Naive B cell (primary cell): ENCODE measurements around the gene APEH. TPM values are rescaled to one million over a fixed set of nuclear protein-coding genes. Genes with fewer than 3 reads are reported as not detected.

ENCODE experiments used
- ATAC-seq, 2 donors: fragments of 150-1000 bp; cut with Tn5 transposase; 2 replicates each; pipeline ENCODE4 v1.10.0; 2021; ENCODE audit warnings: low read depth in 2 of 2, mild to moderate bottlenecking in 2 of 2, moderate library complexity in 2 of 2
- DNase-seq: peaks from one replicate; pipeline ENCODE4 v3.0.0; 2022
- H3K27ac Mint-ChIP-seq, 6 donors: one replicate each; pipeline ENCODE4 v1.8.0; 2020 to 2022; ENCODE audit warnings: mild to moderate bottlenecking in 6 of 6, mixed read lengths in 6 of 6, moderate library complexity in 5 of 6, inconsistent platforms in 2 of 6
- H3K27me3 Mint-ChIP-seq, 3 donors: one replicate each; pipeline ENCODE4 v1.8.0; 2021 to 2022; ENCODE audit warnings: mixed read lengths in 3 of 3, mild to moderate bottlenecking in 1 of 3
- H3K36me3 Mint-ChIP-seq, 2 donors: one replicate each; pipeline ENCODE4 v1.8.0; 2020 to 2022; ENCODE audit warnings: mixed read lengths in 2 of 2, inconsistent platforms in 1 of 2, mild to moderate bottlenecking in 1 of 2
- H3K4me1 Mint-ChIP-seq, 3 donors: one replicate each; pipeline ENCODE4 v1.8.0; 2020 to 2022; ENCODE audit warnings: mixed read lengths in 3 of 3, inconsistent platforms in 1 of 3, mild to moderate bottlenecking in 1 of 3, moderate library complexity in 1 of 3
- H3K4me3 Mint-ChIP-seq, 8 donors: one replicate each; pipeline ENCODE4 v1.8.0; 2020 to 2022; ENCODE audit warnings: mild to moderate bottlenecking in 8 of 8, mixed read lengths in 8 of 8, moderate library complexity in 8 of 8, inconsistent platforms in 2 of 8
- H3K9me3 Mint-ChIP-seq, 7 donors: one replicate each; pipeline ENCODE4 v1.8.0; 2020 to 2022; ENCODE audit warnings: mixed read lengths in 7 of 7, mild to moderate bottlenecking in 5 of 7, inconsistent platforms in 2 of 7, moderate library complexity in 1 of 7
- polyA plus RNA-seq, 6 donors: library from polyadenylated mRNA; unstranded; fragments of 300-500 nt; fragmentation: Illumina TruSeq; gene quantifications; one replicate each; pipeline ENCODE4 v1.2.3, GENCODE V29; 2021; ENCODE audit warnings: low read depth in 6 of 6

Gene APEH
- polyA plus RNA-seq, 6 donors from 2014 or later: 73.4 to 105 (median 82.2) TPM

DNA sequence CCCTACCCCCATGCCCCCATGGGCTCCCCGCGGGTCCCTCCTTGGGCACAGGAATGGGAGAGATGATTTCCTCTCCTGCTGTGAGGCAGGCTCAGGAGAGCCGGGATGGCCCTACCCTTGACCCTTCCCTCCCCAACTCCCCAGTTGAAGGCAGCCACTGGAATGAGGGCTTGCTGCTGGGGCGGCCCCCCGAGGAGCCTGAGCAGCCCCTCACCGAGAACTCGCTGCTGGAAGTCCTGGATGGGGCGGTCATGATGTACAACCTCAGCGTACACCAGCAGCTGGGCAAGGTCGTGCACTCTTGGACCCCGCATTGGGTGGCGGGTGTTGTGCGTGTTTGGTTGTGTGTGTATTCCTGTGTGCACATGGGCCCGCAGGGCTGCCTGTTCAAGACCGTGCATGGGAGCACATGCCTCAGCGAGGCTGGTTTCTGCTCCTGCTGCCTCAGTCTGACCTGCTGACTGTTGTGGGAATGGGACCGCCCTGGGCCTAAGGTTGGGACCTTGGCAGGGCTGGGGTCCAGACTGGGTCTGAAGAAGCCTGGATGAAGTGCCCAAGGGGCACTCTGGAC is 31.3 kb downstream of the APEH start:
- peaks cover 0 to 14% (median 12%) of the 10 kb centered on the region in 3 donors for H3K4me1 Mint-ChIP-seq
- DNase-seq (no peak), ATAC-seq (no peak)
- no peaks in the 10 kb centered on the region for H3K9me3 Mint-ChIP-seq
- H3K27me3 Mint-ChIP-seq: no peaks in the 10 kb centered on the region
- no peaks in the 10 kb centered on the region for H3K36me3 Mint-ChIP-seq
- H3K4me3 Mint-ChIP-seq: no peak overlapping the region
- H3K27ac Mint-ChIP-seq: no peak overlapping the region

DNA sequence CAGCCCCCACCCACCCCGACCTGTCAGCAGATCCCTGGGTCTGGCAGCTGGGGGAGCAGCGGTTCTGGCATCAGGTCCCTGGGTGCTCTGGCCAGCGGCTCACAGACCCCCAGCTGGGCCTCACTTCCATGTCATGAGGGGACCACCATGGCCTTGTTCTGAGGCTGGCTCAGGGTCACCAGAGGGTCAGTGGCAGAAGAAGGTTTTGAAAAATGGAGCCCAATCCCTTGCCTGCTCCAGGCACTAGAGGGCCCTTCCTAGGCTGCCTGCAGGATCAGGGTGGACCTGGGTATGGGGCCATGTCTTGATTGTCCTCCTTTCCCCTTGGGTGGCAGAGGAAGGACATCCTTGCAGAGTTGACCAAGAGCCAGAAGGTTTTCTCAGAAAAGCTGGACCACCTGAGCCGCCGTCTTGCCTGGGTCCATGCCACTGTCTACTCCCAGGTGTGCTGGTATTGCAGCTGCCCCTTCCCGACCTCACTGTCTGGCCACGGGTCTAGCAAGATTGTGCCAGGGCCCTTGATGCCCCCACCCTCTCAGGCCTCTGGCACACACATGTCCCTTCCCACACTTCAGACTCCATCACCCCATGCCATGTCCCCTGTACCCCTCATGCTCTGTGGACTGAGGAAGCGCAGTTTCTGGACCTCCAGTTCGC is 32.4 kb downstream of the APEH start:
- no peak for ATAC-seq
- Mint-ChIP-seq H3K36me3 (no peaks in the 10 kb centered on the region), H3K27ac (peak overlapping the region in 1 of 6 donors; percentile 64), H3K4me1 (peaks cover under 1 to 16% (median 14%) of the 10 kb centered on the region in 3 donors), H3K27me3 (no peaks in the 10 kb centered on the region), H3K9me3 (no peaks in the 10 kb centered on the region), H3K4me3 (no peak overlapping the region)
- DNase-seq: no peak

DNA sequence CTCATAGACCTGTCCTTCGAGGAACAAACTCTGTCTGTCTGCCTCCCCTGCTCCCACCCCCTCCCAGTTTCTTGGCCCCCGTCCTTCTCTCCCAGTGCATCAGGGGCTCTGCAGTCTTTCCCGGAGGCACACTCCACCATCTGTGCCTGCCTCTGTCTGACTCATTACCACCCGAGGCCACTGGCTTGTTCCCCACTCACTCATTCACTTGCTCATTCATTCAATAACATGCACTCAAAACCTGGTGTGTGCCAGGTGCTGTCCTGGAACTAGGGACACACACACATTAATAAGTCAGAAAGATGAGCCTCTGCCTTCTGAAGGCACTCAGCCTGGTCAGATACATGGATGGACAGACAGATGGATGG is 32.9 kb downstream of the APEH start:
- H3K4me3 Mint-ChIP-seq: no peak overlapping the region
- H3K36me3 Mint-ChIP-seq: no peaks in the 10 kb centered on the region
- ATAC-seq (no peak), DNase-seq (no peak)
- no peaks in the 10 kb centered on the region for H3K27me3 Mint-ChIP-seq
- no peaks in the 10 kb centered on the region for H3K9me3 Mint-ChIP-seq
- H3K4me1 Mint-ChIP-seq: peaks cover 3 to 16% (median 14%) of the 10 kb centered on the region in 3 donors
- peak overlapping the region in 4 of 6 donors; percentile 13 to 91 (median 64) for H3K27ac Mint-ChIP-seq

DNA sequence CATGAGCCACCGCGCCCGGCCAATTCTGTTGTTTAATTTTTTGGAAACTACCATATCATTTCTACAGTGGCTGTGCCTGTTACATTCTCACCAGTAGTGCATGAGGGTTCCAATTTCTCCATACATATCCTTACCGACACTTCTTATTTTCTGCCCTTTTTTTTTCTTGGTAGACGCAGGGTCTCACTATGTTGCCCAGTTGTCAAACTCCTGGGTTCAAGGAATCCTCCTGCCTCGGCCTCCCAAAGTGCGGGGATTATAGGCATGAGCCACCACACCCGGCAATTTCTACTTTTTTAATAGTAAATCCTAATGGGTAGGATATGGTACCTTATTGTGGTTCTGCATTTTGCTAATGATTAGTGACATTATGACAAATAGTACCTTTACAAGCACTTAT is 35.7 kb downstream of the APEH start:
- DNase-seq (no peak), ATAC-seq (no peak)
- H3K9me3 Mint-ChIP-seq: no peaks in the 10 kb centered on the region
- H3K4me3 Mint-ChIP-seq: no peak overlapping the region
- no peaks in the 10 kb centered on the region for H3K36me3 Mint-ChIP-seq
- peaks cover 3 to 11% (median 6%) of the 10 kb centered on the region in 3 donors for H3K4me1 Mint-ChIP-seq
- H3K27me3 Mint-ChIP-seq: no peaks in the 10 kb centered on the region
- H3K27ac Mint-ChIP-seq: peak overlapping the region in 2 of 6 donors; percentile 31 to 90

DNA sequence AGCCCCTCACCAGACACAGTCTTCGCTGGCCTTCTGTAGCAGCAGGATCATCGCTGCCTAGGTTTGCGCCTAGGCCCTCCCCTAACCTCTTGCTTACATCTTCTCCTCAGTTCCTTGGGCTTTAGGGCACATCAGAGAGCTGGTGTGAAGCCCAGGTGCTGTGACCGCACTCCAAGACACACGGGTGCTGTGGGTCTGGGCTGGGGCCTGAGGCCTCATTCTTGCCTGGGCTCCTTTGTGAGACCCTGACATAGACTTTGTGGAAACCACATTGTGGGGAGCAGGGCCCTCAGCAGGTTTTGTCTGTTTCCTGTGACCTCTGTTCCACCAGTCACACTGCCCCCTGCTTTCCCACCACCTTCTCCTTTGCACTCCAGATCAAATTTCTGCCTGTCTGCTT is 37.3 kb downstream of the APEH start:
- H3K27me3 Mint-ChIP-seq: no peaks in the 10 kb centered on the region
- DNase-seq (no peak), ATAC-seq (no peak)
- H3K27ac Mint-ChIP-seq: peak overlapping the region in 1 of 6 donors; percentile 32
- H3K4me1 Mint-ChIP-seq: peaks cover 3 to 11% (median 6%) of the 10 kb centered on the region in 3 donors
- H3K4me3 Mint-ChIP-seq: no peak overlapping the region
- no peaks in the 10 kb centered on the region for H3K9me3 Mint-ChIP-seq
- H3K36me3 Mint-ChIP-seq: no peaks in the 10 kb centered on the region

DNA sequence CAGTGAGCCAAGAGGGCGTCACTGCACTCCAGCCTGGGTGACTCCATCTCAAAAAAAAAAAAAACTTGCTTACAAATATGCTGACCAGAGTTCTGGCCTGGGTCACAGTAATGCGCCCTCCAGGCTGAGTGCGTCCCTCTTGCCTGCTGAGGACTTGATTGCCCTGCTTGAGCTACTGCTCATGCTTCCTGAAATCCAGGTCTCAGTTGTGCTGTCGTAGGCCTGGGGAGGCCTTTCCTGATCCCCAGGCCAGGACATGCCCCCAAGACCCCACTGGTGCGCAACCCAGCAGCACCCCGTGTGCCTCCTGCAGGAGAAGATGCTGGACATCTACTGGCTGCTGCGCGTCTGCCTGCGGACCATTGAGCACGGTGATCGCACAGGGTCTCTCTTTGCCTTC is 38.0 kb downstream of the APEH start:
- Mint-ChIP-seq H3K27ac (peak overlapping the region in 1 of 6 donors; percentile 49), H3K4me1 (peaks cover 3 to 11% (median 6%) of the 10 kb centered on the region in 3 donors), H3K36me3 (no peaks in the 10 kb centered on the region), H3K27me3 (no peaks in the 10 kb centered on the region), H3K4me3 (no peak overlapping the region), H3K9me3 (no peaks in the 10 kb centered on the region)
- no peak for ATAC-seq
- DNase-seq: no peak

DNA sequence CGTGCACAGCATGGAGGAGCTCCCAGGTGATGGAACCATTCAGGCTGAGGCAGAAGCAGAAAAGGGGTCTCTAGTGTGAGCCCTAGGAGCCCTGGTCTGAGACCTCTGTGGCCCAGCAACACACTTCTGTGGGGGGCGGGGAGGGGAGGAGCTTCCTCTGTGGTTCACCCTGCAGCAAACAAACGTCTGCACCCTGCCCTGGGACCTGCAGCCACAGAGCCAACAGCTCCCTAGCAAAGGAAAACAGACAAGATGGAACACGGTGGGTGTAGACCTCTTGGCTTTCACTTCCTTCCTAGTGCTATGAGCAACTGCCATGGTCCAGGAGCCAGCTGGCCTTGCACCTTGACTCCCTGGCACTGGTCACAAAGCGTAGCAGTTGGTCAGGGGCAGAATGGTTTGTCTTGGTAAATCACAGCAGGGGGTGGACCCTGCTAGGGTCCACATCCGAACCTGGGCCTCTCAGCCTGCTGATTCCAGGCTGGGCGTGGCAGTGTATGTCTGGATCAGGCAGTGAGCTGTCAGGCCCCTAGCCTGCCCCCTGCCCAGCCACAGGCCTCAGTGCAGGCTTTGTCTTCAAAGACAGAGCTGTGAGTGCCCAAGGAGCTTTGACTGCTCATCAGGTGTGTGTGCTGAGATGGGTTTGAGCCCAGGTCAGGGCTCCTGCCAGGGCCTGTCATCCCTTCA is 38.6 kb downstream of the APEH start:
- Mint-ChIP-seq H3K4me1 (peaks cover 3 to 8% (median 7%) of the 10 kb centered on the region in 3 donors), H3K27me3 (no peaks in the 10 kb centered on the region), H3K9me3 (no peaks in the 10 kb centered on the region), H3K36me3 (no peaks in the 10 kb centered on the region), H3K27ac (no peak overlapping the region), H3K4me3 (no peak overlapping the region)
- no peak for DNase-seq
- no peak for ATAC-seq

DNA sequence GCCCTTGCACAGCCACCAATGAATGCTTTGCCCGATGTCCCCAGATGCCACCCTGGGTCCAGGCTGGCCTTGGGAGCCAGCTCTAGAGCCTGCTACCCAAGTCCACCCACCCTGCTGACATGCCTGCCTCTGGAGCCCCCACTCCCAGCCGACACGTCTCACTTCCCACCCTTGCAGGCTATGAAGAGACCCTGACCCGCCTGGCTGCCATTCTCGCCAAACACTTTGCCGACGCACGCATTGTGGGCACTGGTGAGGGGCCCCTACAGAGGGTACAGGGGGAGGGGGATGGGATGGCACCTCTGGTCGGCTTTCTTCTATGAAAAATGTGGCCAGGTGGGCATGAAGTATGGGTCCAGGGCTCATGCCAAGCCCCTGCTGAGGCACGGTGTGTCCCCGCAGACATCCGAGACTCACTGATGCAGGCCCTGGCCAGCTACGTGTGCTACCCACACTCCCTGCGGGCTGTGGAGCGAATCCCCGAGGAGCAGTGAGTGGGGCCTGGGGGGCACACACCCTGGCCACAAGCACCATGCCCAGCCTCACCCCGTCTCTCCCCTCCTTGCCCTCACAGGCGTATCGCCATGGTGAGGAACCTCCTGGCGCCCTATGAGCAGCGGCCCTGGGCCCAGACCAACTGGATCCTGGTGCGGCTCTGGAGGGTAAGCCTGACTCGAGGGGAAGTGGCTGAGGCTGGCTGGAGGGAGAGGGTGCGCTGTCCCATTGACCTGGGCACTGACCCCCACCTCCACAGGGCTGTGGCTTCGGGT is 39.4 kb downstream of the APEH start:
- Mint-ChIP-seq H3K9me3 (no peaks in the 10 kb centered on the region), H3K4me1 (peaks cover 2 to 9% (median 8%) of the 10 kb centered on the region in 3 donors), H3K27me3 (no peaks in the 10 kb centered on the region), H3K27ac (peak overlapping the region in 1 of 6 donors; percentile 38), H3K4me3 (no peak overlapping the region), H3K36me3 (no peaks in the 10 kb centered on the region)
- DNase-seq: no peak
- ATAC-seq: no peak

DNA sequence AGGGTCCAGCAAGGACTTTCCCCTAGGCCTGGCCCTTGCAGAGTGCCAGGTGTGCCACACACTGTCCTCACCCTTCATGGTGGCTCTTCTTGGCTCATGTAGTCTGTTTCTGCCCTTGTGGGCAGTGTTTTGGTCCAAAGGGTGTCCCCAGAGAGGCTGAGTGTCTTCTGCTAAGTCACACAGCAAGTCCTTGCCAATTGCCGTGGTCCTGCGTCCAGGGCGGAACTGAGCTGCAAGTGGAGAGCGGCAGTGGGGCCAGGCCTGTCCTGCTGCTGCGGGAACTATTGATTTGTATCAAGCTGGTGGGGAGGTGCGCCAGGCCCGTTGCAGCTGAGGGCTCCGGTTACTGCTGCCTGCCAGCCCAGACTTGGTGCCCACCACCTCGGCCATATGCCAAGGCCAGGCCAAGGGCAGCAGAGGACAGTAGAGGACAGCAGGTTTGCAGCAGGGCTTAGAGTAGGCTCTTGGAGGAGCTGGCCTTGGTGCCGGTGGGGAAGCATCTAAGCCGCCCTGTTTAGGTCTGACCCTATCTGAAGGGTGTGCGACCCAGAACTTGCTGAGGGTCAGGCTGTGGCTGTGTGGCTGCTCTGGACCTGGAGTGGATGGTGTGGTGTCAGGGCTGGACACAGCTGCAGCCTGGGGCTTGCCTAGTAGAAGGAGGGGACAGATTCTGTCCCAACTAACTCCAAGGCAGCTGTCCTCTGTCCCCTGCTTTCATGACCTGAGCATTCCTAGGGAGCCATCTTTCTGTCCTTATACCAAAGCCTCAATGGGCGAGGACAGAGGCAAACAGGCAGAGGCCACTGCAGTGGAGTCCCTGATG is 40.8 kb downstream of the APEH start:
- no peaks in the 10 kb centered on the region for H3K27me3 Mint-ChIP-seq
- H3K36me3 Mint-ChIP-seq: no peaks in the 10 kb centered on the region
- H3K4me1 Mint-ChIP-seq: peaks cover 16 to 24% (median 20%) of the 10 kb centered on the region in 3 donors
- DNase-seq: no peak
- no peak for ATAC-seq
- no peaks in the 10 kb centered on the region for H3K9me3 Mint-ChIP-seq
- peak overlapping the region in 1 of 8 donors; percentile 47 for H3K4me3 Mint-ChIP-seq
- H3K27ac Mint-ChIP-seq: no peak overlapping the region

DNA sequence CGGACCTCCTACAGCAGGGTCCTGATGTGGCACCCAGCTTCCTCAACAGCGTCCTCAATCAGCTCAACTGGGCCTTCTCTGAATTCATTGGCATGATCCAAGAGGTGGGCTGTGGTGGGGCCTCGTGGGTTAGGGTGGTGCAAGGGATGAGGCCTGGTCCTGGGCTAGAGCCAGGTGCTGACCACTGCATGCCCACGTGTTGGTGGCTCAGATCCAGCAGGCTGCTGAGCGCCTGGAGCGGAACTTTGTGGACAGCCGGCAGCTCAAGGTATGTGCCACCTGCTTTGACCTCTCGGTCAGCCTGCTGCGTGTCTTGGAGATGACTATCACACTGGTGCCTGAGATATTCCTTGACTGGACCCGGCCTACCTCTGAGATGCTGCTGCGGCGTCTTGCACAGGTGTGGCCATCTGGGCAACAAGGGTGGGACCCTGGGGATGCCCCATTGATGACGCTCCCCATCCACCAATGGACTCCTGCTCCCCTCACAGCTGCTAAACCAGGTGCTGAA is 41.5 kb downstream of the APEH start:
- Mint-ChIP-seq H3K4me1 (peaks cover 20 to 31% (median 22%) of the 10 kb centered on the region in 3 donors), H3K36me3 (no peaks in the 10 kb centered on the region), H3K27ac (peak overlapping the region in 1 of 6 donors; percentile 36), H3K9me3 (no peaks in the 10 kb centered on the region), H3K4me3 (no peak overlapping the region), H3K27me3 (no peaks in the 10 kb centered on the region)
- DNase-seq (no peak), ATAC-seq (no peak)

DNA sequence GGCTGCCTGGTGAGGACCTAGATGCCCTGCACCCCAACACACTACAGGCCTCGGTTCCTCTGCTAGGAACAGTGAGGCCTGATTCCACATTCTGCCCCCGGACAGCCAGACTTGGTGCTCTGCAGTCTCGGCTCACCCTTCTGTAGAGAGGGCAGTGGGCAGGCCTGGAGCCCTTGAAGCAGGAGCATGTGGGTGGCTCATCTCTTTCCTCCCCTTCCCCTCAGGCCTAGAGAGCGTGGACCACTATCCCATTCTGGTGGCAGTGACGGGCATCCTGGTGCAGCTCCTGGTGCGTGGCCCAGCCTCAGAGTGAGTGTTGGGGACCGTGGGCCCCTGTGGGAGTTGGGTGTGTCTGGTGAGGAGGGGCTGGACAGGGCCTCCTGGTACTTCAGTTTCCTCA is 42.0 kb downstream of the APEH start:
- peak overlapping the region in 1 of 6 donors; percentile 52 for H3K27ac Mint-ChIP-seq
- no peaks in the 10 kb centered on the region for H3K27me3 Mint-ChIP-seq
- DNase-seq (no peak), ATAC-seq (no peak)
- H3K9me3 Mint-ChIP-seq: no peaks in the 10 kb centered on the region
- no peaks in the 10 kb centered on the region for H3K36me3 Mint-ChIP-seq
- peaks cover 25 to 36% (median 26%) of the 10 kb centered on the region in 3 donors for H3K4me1 Mint-ChIP-seq
- peak overlapping the region in 1 of 8 donors; percentile 40 for H3K4me3 Mint-ChIP-seq

DNA sequence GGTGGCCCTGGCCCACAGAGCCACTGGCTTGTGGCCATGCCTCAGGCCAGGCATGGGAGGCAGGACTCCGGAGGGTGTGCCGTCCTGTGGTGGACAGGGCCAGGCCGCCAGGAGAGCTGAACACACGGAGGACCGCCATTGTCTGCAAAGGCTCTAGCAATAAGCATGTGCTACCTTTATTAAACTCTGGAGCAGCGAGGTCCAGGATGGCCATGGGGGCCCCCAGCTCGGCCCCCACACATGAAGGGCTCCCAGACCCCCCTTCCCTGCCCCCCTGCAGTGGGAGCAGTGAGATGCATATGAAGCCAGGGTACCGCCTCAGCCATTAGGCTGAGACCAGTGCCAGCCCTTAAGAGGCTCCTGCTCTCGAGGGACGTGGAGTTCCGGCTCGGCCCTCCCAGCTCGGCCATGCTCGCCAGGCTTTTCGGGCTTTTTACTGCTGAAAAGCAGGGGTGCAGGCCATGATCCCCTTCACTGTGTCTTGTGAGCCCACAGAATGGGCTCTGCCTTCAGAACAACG is 42.6 kb downstream of the APEH start:
- Mint-ChIP-seq H3K4me3 (no peak overlapping the region), H3K27me3 (no peaks in the 10 kb centered on the region), H3K27ac (no peak overlapping the region), H3K4me1 (peaks cover 26 to 37% (median 29%) of the 10 kb centered on the region in 3 donors), H3K36me3 (no peaks in the 10 kb centered on the region), H3K9me3 (no peaks in the 10 kb centered on the region)
- DNase-seq (no peak), ATAC-seq (no peak)
